K562 (cell line): Measurements from ENCODE around the gene PRKAR2B. TPM values are rescaled to one million over a fixed set of nuclear protein-coding genes. Genes with fewer than 3 reads are reported as not detected.

Experiments used
- BHLHE40 ChIP-seq: IDR thresholded peaks from 2 replicates; pipeline ENCODE4 v1.6.1; 2011; ENCODE audit warnings: low read length, improper control_type of control experiment
- CHD4 ChIP-seq: fragments of 200-600 bp; sonication (generic); IDR thresholded peaks from 3 replicates; pipeline ENCODE4 v1.6.1; 2012; ENCODE audit warnings: low read depth, mild to moderate bottlenecking, mixed read lengths, low read length, inconsistent platforms; ENCODE audit not compliant: insufficient read depth, insufficient replicate concordance, poor library complexity, severe bottlenecking
- CXXC5 ChIP-seq: fragments of 250-450 bp; sonication (Bioruptor Pico); IDR thresholded peaks from 2 replicates; pipeline ENCODE4 v1.8.0; 2022; ENCODE audit warnings: inconsistent platforms, mild to moderate bottlenecking, moderate library complexity
- HMBOX1 ChIP-seq: sonication (generic); IDR thresholded peaks from 2 replicates; pipeline ENCODE4 v1.6.1; 2016
- HNRNPH1 ChIP-seq: fragments of 200-400 bp; formaldehyde crosslinking; optimal IDR thresholded peaks from 2 replicates; pipeline ENCODE3; 2017; ENCODE audit warnings: low read depth, mild to moderate bottlenecking, low read length, moderate library complexity
- KDM5B ChIP-seq: fragments of 200-600 bp; sonication (generic); IDR thresholded peaks from 2 replicates; pipeline ENCODE4 v1.6.1; 2012; ENCODE audit warnings: low read depth, mild to moderate bottlenecking, moderate library complexity, low read length, control low read depth, inconsistent platforms; ENCODE audit not compliant: insufficient replicate concordance
- MAX ChIP-seq: sonication (generic); formaldehyde crosslinking; IDR thresholded peaks from 2 replicates; pipeline ENCODE4 v1.9.0; 2022; ENCODE audit warnings: mild to moderate bottlenecking, missing genetic modification reagents
- MTA3 ChIP-seq: fragments of 450-650 bp; formaldehyde crosslinking; IDR thresholded peaks from 2 replicates; pipeline ENCODE4 v1.6.1; 2017; ENCODE audit warnings: mild to moderate bottlenecking, borderline replicate concordance
- RUNX1 ChIP-seq: sonication (generic); IDR thresholded peaks from 2 replicates; pipeline ENCODE4 v1.6.1; 2016; ENCODE audit warnings: antibody characterized with exemption, low read depth
- SAP30 ChIP-seq: fragments of 200-600 bp; sonication (generic); IDR thresholded peaks from 2 replicates; pipeline ENCODE4 v1.6.1; 2012; ENCODE audit warnings: borderline replicate concordance, low read depth, mild to moderate bottlenecking, moderate library complexity, low read length, control low read depth, inconsistent platforms; ENCODE audit not compliant: insufficient read depth, poor library complexity, severe bottlenecking
- SMARCC2 ChIP-seq: fragments of 450-650 bp; IDR thresholded peaks from 2 replicates; pipeline ENCODE4 v1.6.1; 2017; ENCODE audit warnings: antibody characterized with exemption, moderate library complexity, mild to moderate bottlenecking, low read depth
- TEAD1 ChIP-seq, 2 experiments: fragments of 450-650 bp in 1 of 2; sonication (generic) in 1 of 2; formaldehyde crosslinking; IDR thresholded peaks; 2 replicates each; pipeline versions ENCODE4 v1.4.0 to v1.8.0; 2020 to 2022; ENCODE audit warnings: mild to moderate bottlenecking in 2 of 2, missing genetic modification reagents in 1 of 2
- TEAD4 ChIP-seq, 2 experiments: sonication (generic) in 1 of 2; formaldehyde crosslinking in 1 of 2; IDR thresholded peaks; 2 replicates each; pipeline versions ENCODE4 v1.6.1 to v1.8.0; 2012 to 2022; ENCODE audit warnings: borderline replicate concordance in 1 of 2, inconsistent platforms in 1 of 2, low read length in 1 of 2, mild to moderate bottlenecking in 1 of 2, missing genetic modification reagents in 1 of 2
- UBTF ChIP-seq, 2 experiments: IDR thresholded peaks; 2 replicates each; pipeline ENCODE4 v1.6.1; 2012; ENCODE audit warnings: improper control_type of control experiment in 2 of 2, low read depth in 2 of 2, low read length in 2 of 2, borderline replicate concordance in 1 of 2
- polyA plus RNA-seq, 8 experiments: library from polyadenylated mRNA; depleted of rRNA in 4 of 8; stranded (reverse) in 5 of 8; unstranded in 3 of 8; fragments of >200 nt; fragmentation: Nextera tagmentation in 2 of 8; fragmentation: Illumina TruSeq in 1 of 8; extraction: Ambion mirVana in 2 of 8; extraction: Trizol in 1 of 8; gene quantifications; 2 replicates each; pipeline versions ENCODE4 v1.2.1 to v1.2.3, GENCODE V29; 2011 to 2014; ENCODE audit warnings: inconsistent platforms in 1 of 8, missing spikeins in 1 of 8
- total RNA-seq, 7 experiments: library from RNA; depleted of rRNA in 6 of 7; stranded (reverse); fragments of >200 nt in 6 of 7; fragmentation: Illumina TruSeq in 2 of 7; extraction: Trizol in 2 of 7; gene quantifications; 2 replicates each; pipeline versions ENCODE4 v1.2.1 to v1.2.3, GENCODE V29; 2011 to 2021; ENCODE audit warnings: low replicate concordance in 1 of 7
- TF ChIP-seq, protein P1 (sequence below): fragments of 250-450 bp; sonication (Bioruptor Pico); IDR thresholded peaks from 2 replicates; pipeline ENCODE4 v1.8.0; 2022; ENCODE audit warnings: inconsistent platforms, mild to moderate bottlenecking, moderate library complexity, borderline replicate concordance
- TF ChIP-seq, protein P2 (sequence below), 2 experiments: fragments of 450-650 bp in 1 of 2; sonication (generic) in 1 of 2; formaldehyde crosslinking in 1 of 2; IDR thresholded peaks in 1 of 2; conservative IDR thresholded peaks in 1 of 2; 2 replicates each; pipeline versions ENCODE4 v1.6.1 to v1.8.1; 2016 to 2023; ENCODE audit warnings: mild to moderate bottlenecking in 2 of 2, moderate library complexity in 2 of 2, inconsistent platforms in 1 of 2, missing genetic modification reagents in 1 of 2
- TF ChIP-seq, protein P3 (sequence below): fragments of 250-450 bp; sonication (Bioruptor Pico); IDR thresholded peaks from 2 replicates; pipeline ENCODE4 v1.4.0; 2020; ENCODE audit warnings: mild to moderate bottlenecking, moderate library complexity, borderline replicate concordance

PRKAR2B gene
- total and polyA plus RNA-seq, 9 of the 15 experiments (the other 6 are each of a cell fraction or from before 2014, with no cell fraction given), result 59.0 to 173 (median 129) TPM

- TF ChIP-seq KDM5B (no peak), SMARCC2 (no peak), HNRNPH1 (no peak), MTA3 (no peak), UBTF (IDR thresholded peaks at IDR 0.05; ENCODE audit: borderline replicate concordance in 1 of 2, low read depth in 2 of 2, low read length in 2 of 2) (no peak), RUNX1 (no peak), CXXC5 (CRISPR knock-in tag) (peak; percentile 28), MAX (CRISPR knock-in tag) (no peak), TEAD4 (IDR thresholded peaks at IDR 0.05; ENCODE audit: low read length) (peak; percentile 82), TEAD4 (CRISPR knock-in tag; IDR thresholded peaks at IDR 0.05; ENCODE audit: borderline replicate concordance) (no peak), HMBOX1 (no peak), TEAD1 (CRISPR knock-in tag; IDR thresholded peaks at IDR 0.05) (no peak), BHLHE40 (no peak), CHD4 (no peak), SAP30 (no peak)
- TF ChIP-seq, protein P1, sequence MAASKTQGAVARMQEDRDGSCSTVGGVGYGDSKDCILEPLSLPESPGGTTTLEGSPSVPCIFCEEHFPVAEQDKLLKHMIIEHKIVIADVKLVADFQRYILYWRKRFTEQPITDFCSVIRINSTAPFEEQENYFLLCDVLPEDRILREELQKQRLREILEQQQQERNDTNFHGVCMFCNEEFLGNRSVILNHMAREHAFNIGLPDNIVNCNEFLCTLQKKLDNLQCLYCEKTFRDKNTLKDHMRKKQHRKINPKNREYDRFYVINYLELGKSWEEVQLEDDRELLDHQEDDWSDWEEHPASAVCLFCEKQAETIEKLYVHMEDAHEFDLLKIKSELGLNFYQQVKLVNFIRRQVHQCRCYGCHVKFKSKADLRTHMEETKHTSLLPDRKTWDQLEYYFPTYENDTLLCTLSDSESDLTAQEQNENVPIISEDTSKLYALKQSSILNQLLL (CRISPR knock-in tag), result no peak
- TF ChIP-seq, protein P2, sequence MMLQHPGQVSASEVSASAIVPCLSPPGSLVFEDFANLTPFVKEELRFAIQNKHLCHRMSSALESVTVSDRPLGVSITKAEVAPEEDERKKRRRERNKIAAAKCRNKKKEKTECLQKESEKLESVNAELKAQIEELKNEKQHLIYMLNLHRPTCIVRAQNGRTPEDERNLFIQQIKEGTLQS (IDR thresholded peaks at IDR 0.05), result no peak
- TF ChIP-seq, protein P2 (CRISPR knock-in tag; conservative IDR thresholded peaks at IDR 0.05), result no peak
- TF ChIP-seq, protein P3, sequence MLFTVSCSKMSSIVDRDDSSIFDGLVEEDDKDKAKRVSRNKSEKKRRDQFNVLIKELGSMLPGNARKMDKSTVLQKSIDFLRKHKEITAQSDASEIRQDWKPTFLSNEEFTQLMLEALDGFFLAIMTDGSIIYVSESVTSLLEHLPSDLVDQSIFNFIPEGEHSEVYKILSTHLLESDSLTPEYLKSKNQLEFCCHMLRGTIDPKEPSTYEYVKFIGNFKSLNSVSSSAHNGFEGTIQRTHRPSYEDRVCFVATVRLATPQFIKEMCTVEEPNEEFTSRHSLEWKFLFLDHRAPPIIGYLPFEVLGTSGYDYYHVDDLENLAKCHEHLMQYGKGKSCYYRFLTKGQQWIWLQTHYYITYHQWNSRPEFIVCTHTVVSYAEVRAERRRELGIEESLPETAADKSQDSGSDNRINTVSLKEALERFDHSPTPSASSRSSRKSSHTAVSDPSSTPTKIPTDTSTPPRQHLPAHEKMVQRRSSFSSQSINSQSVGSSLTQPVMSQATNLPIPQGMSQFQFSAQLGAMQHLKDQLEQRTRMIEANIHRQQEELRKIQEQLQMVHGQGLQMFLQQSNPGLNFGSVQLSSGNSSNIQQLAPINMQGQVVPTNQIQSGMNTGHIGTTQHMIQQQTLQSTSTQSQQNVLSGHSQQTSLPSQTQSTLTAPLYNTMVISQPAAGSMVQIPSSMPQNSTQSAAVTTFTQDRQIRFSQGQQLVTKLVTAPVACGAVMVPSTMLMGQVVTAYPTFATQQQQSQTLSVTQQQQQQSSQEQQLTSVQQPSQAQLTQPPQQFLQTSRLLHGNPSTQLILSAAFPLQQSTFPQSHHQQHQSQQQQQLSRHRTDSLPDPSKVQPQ (CRISPR knock-in tag), result no peak
These were observed 28.2 kb upstream of the PRKAR2B start (continued) for GRCh38 chr7:107016312-107016711.
